HG03354 (cell line): ENCODE data around the gene ITPA.

Experiments used
- ATAC-seq: cut with Tn5 transposase; IDR thresholded peaks from one replicate; pipeline ENCODE4 v1.9.1; 2021; ENCODE audit warnings: mild to moderate bottlenecking; ENCODE audit not compliant: unreplicated experiment, poor library complexity, severe bottlenecking

Gene ITPA

GRCh38 chr20:3209257-3209945, at the start of gene ITPA:
ITPA (plus strand) TSS chr20:3209498; CDS start chr20:3209552, 54 bp downstream.
- ATAC-seq = peak; percentile 54

GRCh38 chr20:3160418-3160817, 48.9 kb upstream of the ITPA start:
- ATAC-seq = no peak

GRCh38 chr20:3161316-3162079, 47.8 kb upstream of the ITPA start:
- ATAC-seq = no peak

GRCh38 chr20:3162080-3162611, 47.2 kb upstream of the ITPA start:
- ATAC-seq = no peak

- no peak for ATAC-seq
These were observed 45.9 kb upstream of the ITPA start for GRCh38 chr20:3163099-3164042.

GRCh38 chr20:3164043-3164762, 45.1 kb upstream of the ITPA start:
- no peak for ATAC-seq

- no peak for ATAC-seq
These were observed 44.4 kb upstream of the ITPA start for GRCh38 chr20:3164763-3165410.

- ATAC-seq = no peak
These were observed 43.6 kb upstream of the ITPA start for GRCh38 chr20:3165473-3166337.

- ATAC-seq = no peak
These were observed 42.9 kb upstream of the ITPA start for GRCh38 chr20:3166338-3166912.

- ATAC-seq = no peak
These were observed 42.4 kb upstream of the ITPA start for GRCh38 chr20:3166913-3167342.

GRCh38 chr20:3167738-3168078, 41.6 kb upstream of the ITPA start:
- no peak for ATAC-seq

- ATAC-seq = no peak
These were observed 41.0 kb upstream of the ITPA start for GRCh38 chr20:3168079-3168828.

GRCh38 chr20:3168829-3169590, 40.3 kb upstream of the ITPA start:
- no peak for ATAC-seq

- no peak for ATAC-seq
These were observed 37.7 kb upstream of the ITPA start for GRCh38 chr20:3171391-3172125.

GRCh38 chr20:3172126-3172932, 37.0 kb upstream of the ITPA start:
- ATAC-seq = no peak
